ENCODE data around the gene TANC1. TPM values are rescaled to one million over a fixed set of nuclear protein-coding genes. Genes with fewer than 3 reads are reported as not detected.

The TANC1 gene
- total RNA-seq, 1 donor from 2014 or later = 36.9 TPM

- H3K4me3 Mint-ChIP-seq (ENCODE audit: unreplicated experiment) = no peak overlapping the region
- H3K4me1 Mint-ChIP-seq (ENCODE audit: unreplicated experiment) = peaks cover 26% of the 10 kb centered on the region
- TF ChIP-seq CTCF (IDR thresholded peaks at IDR 0.05) = no peak
- peak; percentile 62 for DNase-seq (ENCODE audit: extremely low spot score, unreplicated experiment)
- H3K9me3 Mint-ChIP-seq (ENCODE audit: unreplicated experiment) = no peaks in the 10 kb centered on the region
- no peaks in the 10 kb centered on the region for H3K27me3 Mint-ChIP-seq (ENCODE audit: unreplicated experiment)
- no peak overlapping the region for H3K27ac Mint-ChIP-seq (ENCODE audit: unreplicated experiment)
- peaks cover 56% of the 10 kb centered on the region for H3K36me3 Mint-ChIP-seq (ENCODE audit: unreplicated experiment)
Measured at GRCh38 chr2:159228081-159228581, 259.7 kb downstream of the TANC1 start.

GRCh38 chr2:159229476-159230144, 261.2 kb downstream of the TANC1 start:
- H3K27ac Mint-ChIP-seq (ENCODE audit: unreplicated experiment) = no peak overlapping the region
- H3K27me3 Mint-ChIP-seq (ENCODE audit: unreplicated experiment) = no peaks in the 10 kb centered on the region
- peak; percentile 66 for DNase-seq (ENCODE audit: extremely low spot score, unreplicated experiment)
- peaks cover 29% of the 10 kb centered on the region for H3K4me1 Mint-ChIP-seq (ENCODE audit: unreplicated experiment)
- H3K9me3 Mint-ChIP-seq (ENCODE audit: unreplicated experiment) = no peaks in the 10 kb centered on the region
- H3K36me3 Mint-ChIP-seq (ENCODE audit: unreplicated experiment) = peaks cover 45% of the 10 kb centered on the region
- H3K4me3 Mint-ChIP-seq (ENCODE audit: unreplicated experiment) = no peak overlapping the region
- no peak for TF ChIP-seq CTCF (IDR thresholded peaks at IDR 0.05)

GRCh38 chr2:159230145-159230877, 261.9 kb downstream of the TANC1 start:
- H3K27ac Mint-ChIP-seq (ENCODE audit: unreplicated experiment) = no peak overlapping the region
- H3K36me3 Mint-ChIP-seq (ENCODE audit: unreplicated experiment) = peaks cover 46% of the 10 kb centered on the region
- DNase-seq (ENCODE audit: extremely low spot score, unreplicated experiment) = peak; percentile 65
- no peaks in the 10 kb centered on the region for H3K27me3 Mint-ChIP-seq (ENCODE audit: unreplicated experiment)
- H3K4me1 Mint-ChIP-seq (ENCODE audit: unreplicated experiment) = peaks cover 25% of the 10 kb centered on the region
- H3K9me3 Mint-ChIP-seq (ENCODE audit: unreplicated experiment) = no peaks in the 10 kb centered on the region
- no peak overlapping the region for H3K4me3 Mint-ChIP-seq (ENCODE audit: unreplicated experiment)
- TF ChIP-seq CTCF (IDR thresholded peaks at IDR 0.05) = no peak

- Mint-ChIP-seq H3K4me3 (ENCODE audit: unreplicated experiment) (no peak overlapping the region), H3K9me3 (ENCODE audit: unreplicated experiment) (no peaks in the 10 kb centered on the region), H3K27me3 (ENCODE audit: unreplicated experiment) (no peaks in the 10 kb centered on the region), H3K27ac (ENCODE audit: unreplicated experiment) (peak overlapping the region; percentile 48), H3K4me1 (ENCODE audit: unreplicated experiment) (peaks cover 15% of the 10 kb centered on the region), H3K36me3 (ENCODE audit: unreplicated experiment) (peaks cover 46% of the 10 kb centered on the region)
- no peak for TF ChIP-seq CTCF (IDR thresholded peaks at IDR 0.05)
- DNase-seq (ENCODE audit: extremely low spot score, unreplicated experiment) = no peak
Measured at GRCh38 chr2:159232456-159233170, 264.2 kb downstream of the TANC1 start.

- peaks cover 48% of the 10 kb centered on the region for H3K36me3 Mint-ChIP-seq (ENCODE audit: unreplicated experiment)
- no peaks in the 10 kb centered on the region for H3K9me3 Mint-ChIP-seq (ENCODE audit: unreplicated experiment)
- no peak for DNase-seq (ENCODE audit: extremely low spot score, unreplicated experiment)
- TF ChIP-seq CTCF (IDR thresholded peaks at IDR 0.05) = no peak
- no peak overlapping the region for H3K4me3 Mint-ChIP-seq (ENCODE audit: unreplicated experiment)
- peaks cover 15% of the 10 kb centered on the region for H3K4me1 Mint-ChIP-seq (ENCODE audit: unreplicated experiment)
- no peak overlapping the region for H3K27ac Mint-ChIP-seq (ENCODE audit: unreplicated experiment)
- H3K27me3 Mint-ChIP-seq (ENCODE audit: unreplicated experiment) = no peaks in the 10 kb centered on the region
Measured at GRCh38 chr2:159234868-159235267, 266.4 kb downstream of the TANC1 start.
